ENCODE results near the gene AKR1C2. TPM values are rescaled to one million over a fixed set of nuclear protein-coding genes. Genes with fewer than 3 reads are reported as not detected.
"Not testable (repeated sequence)": the region's sequence is repeated elsewhere in the genome, so short reads cannot be mapped to it uniquely, and the experiment has no call there.

Gene AKR1C2
- total RNA-seq, 1 donor from 2014 or later: 0.41 TPM

DNA sequence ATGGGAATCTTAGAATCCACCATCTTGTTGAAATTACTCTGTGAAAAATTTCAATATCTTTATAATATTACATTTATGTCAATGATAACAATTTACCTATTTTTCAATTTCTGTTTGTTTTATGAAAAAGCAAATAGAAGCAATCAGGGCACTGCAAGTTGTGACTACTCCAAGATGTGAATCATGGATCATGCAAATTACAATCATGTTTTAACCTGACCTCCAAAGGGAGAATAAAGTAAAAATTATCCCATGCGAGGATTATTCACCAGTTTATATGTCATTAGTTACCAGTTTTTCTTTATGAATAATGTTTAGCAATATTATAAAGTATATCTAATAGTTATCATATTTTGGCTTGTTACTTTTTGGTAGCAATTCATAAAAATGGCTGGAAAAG is 41.3 kb downstream of the AKR1C2 start:
- H3K4me1 ChIP-seq (ENCODE audit: insufficient read depth, low read length); H3K36me3 Mint-ChIP-seq (ENCODE audit: low read depth, unreplicated experiment); H3K27me3 ChIP-seq (ENCODE audit: insufficient read depth, low read length); FAIRE-seq; H3K79me2 ChIP-seq (ENCODE audit: insufficient read depth, low read length); H3K9me3 ChIP-seq (ENCODE audit: insufficient read depth, low read depth, low read length); H3K9ac ChIP-seq (ENCODE audit: low read length); H3K36me3 ChIP-seq (ENCODE audit: insufficient read depth, low read length); H3K4me1 Mint-ChIP-seq (ENCODE audit: low read depth, unreplicated experiment); H4K20me1 ChIP-seq (ENCODE audit: insufficient read depth, low read length); DNase-seq (ENCODE audit: low read depth); H3K27ac ChIP-seq (ENCODE audit: low read depth, low read length); H3K27me3 Mint-ChIP-seq (ENCODE audit: low read depth, unreplicated experiment); H2AFZ ChIP-seq (ENCODE audit: low read depth, low read length); H3K4me2 ChIP-seq (ENCODE audit: low read length); H3K4me3 Mint-ChIP-seq (ENCODE audit: unreplicated experiment); H3K27ac Mint-ChIP-seq (ENCODE audit: unreplicated experiment); H3K4me3 ChIP-seq (ENCODE audit: insufficient read depth, low read depth, low read length); H3K9me3 Mint-ChIP-seq (ENCODE audit: unreplicated experiment): not testable (repeated sequence)

DNA sequence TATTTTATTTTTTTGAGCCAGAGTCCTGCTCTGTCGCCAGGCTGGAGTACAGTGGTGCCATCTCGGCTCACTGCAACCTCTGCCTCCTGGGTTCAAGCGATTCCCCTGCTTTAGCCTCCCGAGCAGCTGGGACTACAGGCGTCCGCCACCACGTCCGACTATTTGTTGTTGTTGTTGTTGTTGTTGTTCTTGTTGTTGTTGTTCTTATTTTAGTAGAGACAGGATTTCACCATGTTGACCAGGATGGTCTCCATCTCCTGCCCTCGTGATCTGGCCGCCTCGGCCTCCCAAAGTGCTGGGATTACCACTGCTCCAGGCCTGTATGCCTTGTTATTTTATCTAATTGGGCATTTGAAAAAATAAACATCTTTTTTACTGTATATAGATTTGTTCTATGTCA is 42.1 kb downstream of the AKR1C2 start:
- not testable (repeated sequence) for H3K9ac ChIP-seq (ENCODE audit: low read length); H3K4me1 Mint-ChIP-seq (ENCODE audit: low read depth, unreplicated experiment); H3K4me3 ChIP-seq (ENCODE audit: insufficient read depth, low read depth, low read length); H2AFZ ChIP-seq (ENCODE audit: low read depth, low read length); H3K79me2 ChIP-seq (ENCODE audit: insufficient read depth, low read length); H3K4me3 Mint-ChIP-seq (ENCODE audit: unreplicated experiment); H3K4me2 ChIP-seq (ENCODE audit: low read length); H3K4me1 ChIP-seq (ENCODE audit: insufficient read depth, low read length); H4K20me1 ChIP-seq (ENCODE audit: insufficient read depth, low read length); H3K36me3 Mint-ChIP-seq (ENCODE audit: low read depth, unreplicated experiment); H3K9me3 Mint-ChIP-seq (ENCODE audit: unreplicated experiment); H3K9me3 ChIP-seq (ENCODE audit: insufficient read depth, low read depth, low read length); DNase-seq (ENCODE audit: low read depth); H3K27ac Mint-ChIP-seq (ENCODE audit: unreplicated experiment); H3K27ac ChIP-seq (ENCODE audit: low read depth, low read length); H3K36me3 ChIP-seq (ENCODE audit: insufficient read depth, low read length); H3K27me3 ChIP-seq (ENCODE audit: insufficient read depth, low read length); H3K27me3 Mint-ChIP-seq (ENCODE audit: low read depth, unreplicated experiment); FAIRE-seq

DNA sequence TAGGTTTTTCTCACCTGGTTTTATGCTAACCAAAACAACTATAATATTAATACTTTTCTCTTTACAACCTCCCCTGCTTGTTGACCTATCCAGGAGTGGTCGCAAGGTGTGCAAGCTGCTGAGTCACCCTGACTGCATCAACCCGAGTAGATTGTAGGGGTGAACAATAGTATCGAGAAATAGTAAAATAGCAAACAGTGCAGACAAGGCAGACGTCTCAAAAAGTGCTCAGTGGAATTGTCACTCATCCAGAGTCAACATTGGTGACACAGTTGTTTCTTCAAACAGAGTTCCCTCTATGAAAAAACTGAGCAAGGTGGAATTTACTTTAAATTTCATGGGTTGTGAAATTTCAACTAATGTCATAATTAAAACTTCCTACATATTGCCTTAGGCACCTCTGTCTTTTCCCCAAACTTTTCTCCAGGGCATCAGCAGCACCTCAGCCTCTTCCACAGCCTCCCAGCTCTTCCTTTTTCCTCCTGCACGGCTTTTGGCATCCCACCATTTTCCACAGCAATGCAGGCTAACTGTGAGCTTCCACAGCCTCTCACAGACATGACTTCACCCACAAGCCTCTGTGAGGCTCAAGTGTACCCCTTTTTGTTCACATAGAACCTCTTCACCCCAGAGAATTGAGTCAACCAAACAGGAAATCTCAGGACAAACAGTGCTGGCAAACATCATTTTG is 46.6 kb downstream of the AKR1C2 start:
- H3K4me3 ChIP-seq (ENCODE audit: insufficient read depth, low read depth, low read length); H3K4me1 ChIP-seq (ENCODE audit: insufficient read depth, low read length); H3K27ac Mint-ChIP-seq (ENCODE audit: unreplicated experiment); H3K9me3 ChIP-seq (ENCODE audit: insufficient read depth, low read depth, low read length); H3K36me3 Mint-ChIP-seq (ENCODE audit: low read depth, unreplicated experiment); H3K9me3 Mint-ChIP-seq (ENCODE audit: unreplicated experiment); H3K4me2 ChIP-seq (ENCODE audit: low read length); H2AFZ ChIP-seq (ENCODE audit: low read depth, low read length); DNase-seq (ENCODE audit: low read depth); H3K27me3 Mint-ChIP-seq (ENCODE audit: low read depth, unreplicated experiment); H3K36me3 ChIP-seq (ENCODE audit: insufficient read depth, low read length); H3K27ac ChIP-seq (ENCODE audit: low read depth, low read length); H3K9ac ChIP-seq (ENCODE audit: low read length); H3K79me2 ChIP-seq (ENCODE audit: insufficient read depth, low read length); H3K27me3 ChIP-seq (ENCODE audit: insufficient read depth, low read length); H3K4me3 Mint-ChIP-seq (ENCODE audit: unreplicated experiment); H4K20me1 ChIP-seq (ENCODE audit: insufficient read depth, low read length); H3K4me1 Mint-ChIP-seq (ENCODE audit: low read depth, unreplicated experiment); FAIRE-seq: not testable (repeated sequence)

DNA sequence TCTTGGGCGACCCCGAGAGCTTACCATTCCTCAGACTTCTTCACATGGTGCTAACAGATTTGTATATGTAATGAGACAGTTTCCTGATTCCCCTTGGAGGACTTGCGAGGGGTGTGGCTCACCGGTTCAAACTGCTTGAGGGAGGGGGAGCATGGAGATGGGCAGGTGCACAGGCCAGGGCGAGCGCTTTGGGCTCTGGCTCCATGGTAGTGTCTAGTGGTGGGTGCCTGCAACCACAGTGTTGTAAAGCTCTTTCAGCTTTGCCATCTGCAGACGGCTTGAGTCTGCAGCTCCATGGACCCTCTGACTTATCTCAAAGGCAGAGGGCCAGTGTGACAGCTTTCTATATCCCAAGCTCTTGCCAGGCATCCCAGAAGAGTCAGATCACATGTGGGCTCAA is 47.6 kb downstream of the AKR1C2 start:
- not testable (repeated sequence) for DNase-seq (ENCODE audit: low read depth); H3K4me2 ChIP-seq (ENCODE audit: low read length); H4K20me1 ChIP-seq (ENCODE audit: insufficient read depth, low read length); H3K27ac ChIP-seq (ENCODE audit: low read depth, low read length); H3K79me2 ChIP-seq (ENCODE audit: insufficient read depth, low read length); H3K27ac Mint-ChIP-seq (ENCODE audit: unreplicated experiment); H3K36me3 ChIP-seq (ENCODE audit: insufficient read depth, low read length); H3K4me3 ChIP-seq (ENCODE audit: insufficient read depth, low read depth, low read length); H3K9me3 Mint-ChIP-seq (ENCODE audit: unreplicated experiment); H3K36me3 Mint-ChIP-seq (ENCODE audit: low read depth, unreplicated experiment); H3K4me1 Mint-ChIP-seq (ENCODE audit: low read depth, unreplicated experiment); H3K9ac ChIP-seq (ENCODE audit: low read length); H3K9me3 ChIP-seq (ENCODE audit: insufficient read depth, low read depth, low read length); H3K27me3 Mint-ChIP-seq (ENCODE audit: low read depth, unreplicated experiment); FAIRE-seq; H2AFZ ChIP-seq (ENCODE audit: low read depth, low read length); H3K27me3 ChIP-seq (ENCODE audit: insufficient read depth, low read length); H3K4me3 Mint-ChIP-seq (ENCODE audit: unreplicated experiment); H3K4me1 ChIP-seq (ENCODE audit: insufficient read depth, low read length)
